PFSK-1 (cell line): ENCODE data around the gene CCNB2.

ENCODE experiments used
- FOXP2 ChIP-seq: optimal IDR thresholded peaks from 2 replicates; pipeline ENCODE3; 2011; ENCODE audit warnings: borderline replicate concordance, control low read depth, inconsistent platforms; ENCODE audit not compliant: insufficient read depth; ENCODE audit errors: extremely low read length, extremely low read depth
- POLR2AphosphoS5 ChIP-seq: IDR thresholded peaks from 2 replicates; pipeline ENCODE4 v1.6.1; 2012; ENCODE audit warnings: low read depth, mild to moderate bottlenecking, control low read depth, low read length, moderate library complexity
- REST ChIP-seq, 2 experiments: IDR thresholded peaks; 2 replicates each; pipeline versions ENCODE4 v1.6.1 to v1.8.0; 2011 to 2012; ENCODE audit warnings: low read depth in 2 of 2, low read length in 2 of 2, control low read depth in 1 of 2, inconsistent platforms in 1 of 2, mild to moderate bottlenecking in 1 of 2, moderate library complexity in 1 of 2; ENCODE audit not compliant: insufficient read depth in 1 of 2
- SIN3A ChIP-seq: IDR thresholded peaks from 2 replicates; pipeline ENCODE4 v1.6.1; 2012; ENCODE audit warnings: mild to moderate bottlenecking, low read length, moderate library complexity, borderline replicate concordance; ENCODE audit not compliant: insufficient read depth
- TAF1 ChIP-seq: IDR thresholded peaks from 2 replicates; pipeline ENCODE4 v1.6.1; 2012; ENCODE audit warnings: low read length, control low read depth, borderline replicate concordance; ENCODE audit not compliant: insufficient read depth

The CCNB2 gene

GRCh38 chr15:59069430-59069829 lies 35.5 kb upstream of the CCNB2 start:
- no peak for TF ChIP-seq TAF1
- no peak for TF ChIP-seq FOXP2
- no peak for TF ChIP-seq SIN3A
- no peak for TF ChIP-seq REST (IDR thresholded peaks at IDR 0.05; ENCODE audit: insufficient read depth in 1 of 2, low read depth in 2 of 2, low read length in 2 of 2)
- no peak for TF ChIP-seq POLR2AphosphoS5

- TF ChIP-seq FOXP2 (no peak), SIN3A (no peak), REST (IDR thresholded peaks at IDR 0.05; ENCODE audit: insufficient read depth in 1 of 2, low read depth in 2 of 2, low read length in 2 of 2) (no peak), POLR2AphosphoS5 (no peak), TAF1 (no peak)
Observed at GRCh38 chr15:59074607-59075006, 30.3 kb upstream of the CCNB2 start.

- no peak for TF ChIP-seq REST (IDR thresholded peaks at IDR 0.05; ENCODE audit: insufficient read depth in 1 of 2, low read depth in 2 of 2, low read length in 2 of 2)
- TF ChIP-seq POLR2AphosphoS5, result no peak
- no peak for TF ChIP-seq SIN3A
- no peak for TF ChIP-seq FOXP2
- TF ChIP-seq TAF1, result no peak
Observed at GRCh38 chr15:59087731-59088130, 17.2 kb upstream of the CCNB2 start.

GRCh38 chr15:59094077-59094476 lies 10.9 kb upstream of the CCNB2 start:
- TF ChIP-seq REST (IDR thresholded peaks at IDR 0.05; ENCODE audit: insufficient read depth in 1 of 2, low read depth in 2 of 2, low read length in 2 of 2) (no peak), TAF1 (no peak), FOXP2 (no peak), SIN3A (no peak), POLR2AphosphoS5 (no peak)

- TF ChIP-seq TAF1 (no peak), FOXP2 (no peak), SIN3A (no peak), REST (IDR thresholded peaks at IDR 0.05; ENCODE audit: insufficient read depth in 1 of 2, low read depth in 2 of 2, low read length in 2 of 2) (no peak), POLR2AphosphoS5 (no peak)
Observed at GRCh38 chr15:59096429-59096828, 8.5 kb upstream of the CCNB2 start.
